ENCODE results near the gene LCP1.

LCP1 gene

GRCh38 chr13:46202966-46203365 lies 21.0 kb upstream of the LCP1 start:
- Histone ChIP-seq H3K36me3 (ENCODE audit: insufficient read depth, low read length) (no peaks in the 10 kb centered on the region), H3K27ac (ENCODE audit: low read depth, low read length) (no peak overlapping the region), H3K4me1 (ENCODE audit: insufficient read depth, low read length) (0 out of 2 replicates have a peak, but pooled peaks cover 3% of the 10 kb centered on the region), H3K9ac (ENCODE audit: low read depth, low read length) (no peak overlapping the region), H3K4me3 (ENCODE audit: low read length) (no peak overlapping the region), H3K9me3 (ENCODE audit: insufficient read depth, low read depth, low read length) (no peaks in the 10 kb centered on the region), H3K27me3 (ENCODE audit: insufficient read depth, low read length) (no peaks in the 10 kb centered on the region)
- 91% methylated on average over 5 of the region's 5 CpGs for WGBS

- Histone ChIP-seq H3K9ac (ENCODE audit: low read depth, low read length) (no peak overlapping the region), H3K4me1 (ENCODE audit: insufficient read depth, low read length) (no peaks in the 10 kb centered on the region), H3K36me3 (ENCODE audit: insufficient read depth, low read length) (no peaks in the 10 kb centered on the region), H3K27ac (ENCODE audit: low read depth, low read length) (no peak overlapping the region), H3K27me3 (ENCODE audit: insufficient read depth, low read length) (no peaks in the 10 kb centered on the region), H3K9me3 (ENCODE audit: insufficient read depth, low read depth, low read length) (no peaks in the 10 kb centered on the region), H3K4me3 (ENCODE audit: low read length) (no peak overlapping the region)
- WGBS, result no CpG with 5 or more reads among the region's 3 CpGs
Measured at GRCh38 chr13:46202188-46202795, 20.3 kb upstream of the LCP1 start.

GRCh38 chr13:46198696-46199193 lies 16.8 kb upstream of the LCP1 start:
- Histone ChIP-seq H3K27me3 (ENCODE audit: insufficient read depth, low read length) (no peaks in the 10 kb centered on the region), H3K27ac (ENCODE audit: low read depth, low read length) (no peak overlapping the region), H3K9ac (ENCODE audit: low read depth, low read length) (no peak overlapping the region), H3K4me1 (ENCODE audit: insufficient read depth, low read length) (no peaks in the 10 kb centered on the region), H3K9me3 (ENCODE audit: insufficient read depth, low read depth, low read length) (no peaks in the 10 kb centered on the region), H3K4me3 (ENCODE audit: low read length) (no peak overlapping the region), H3K36me3 (ENCODE audit: insufficient read depth, low read length) (no peaks in the 10 kb centered on the region)
- WGBS, result 94% methylated on average over 3 of the region's 3 CpGs

- WGBS, result 96% methylated on average over 4 of the region's 4 CpGs
- no peaks in the 10 kb centered on the region for H3K36me3 ChIP-seq (ENCODE audit: insufficient read depth, low read length)
- H3K9ac ChIP-seq (ENCODE audit: low read depth, low read length), result no peak overlapping the region
- H3K4me1 ChIP-seq (ENCODE audit: insufficient read depth, low read length), result no peaks in the 10 kb centered on the region
- no peak overlapping the region for H3K27ac ChIP-seq (ENCODE audit: low read depth, low read length)
- H3K4me3 ChIP-seq (ENCODE audit: low read length), result no peak overlapping the region
- no peaks in the 10 kb centered on the region for H3K9me3 ChIP-seq (ENCODE audit: insufficient read depth, low read depth, low read length)
- H3K27me3 ChIP-seq (ENCODE audit: insufficient read depth, low read length), result no peaks in the 10 kb centered on the region
Measured at GRCh38 chr13:46197299-46198048, 15.5 kb upstream of the LCP1 start.

GRCh38 chr13:46195016-46195415 lies 13.0 kb upstream of the LCP1 start:
- WGBS, result no CpG with 5 or more reads among the region's 1 CpG
- Histone ChIP-seq H3K27ac (ENCODE audit: low read depth, low read length) (no peak overlapping the region), H3K4me3 (ENCODE audit: low read length) (no peak overlapping the region), H3K36me3 (ENCODE audit: insufficient read depth, low read length) (no peaks in the 10 kb centered on the region), H3K9me3 (ENCODE audit: insufficient read depth, low read depth, low read length) (no peaks in the 10 kb centered on the region), H3K4me1 (ENCODE audit: insufficient read depth, low read length) (no peaks in the 10 kb centered on the region), H3K9ac (ENCODE audit: low read depth, low read length) (no peak overlapping the region), H3K27me3 (ENCODE audit: insufficient read depth, low read length) (no peaks in the 10 kb centered on the region)

- Histone ChIP-seq H3K4me1 (ENCODE audit: insufficient read depth, low read length) (no peaks in the 10 kb centered on the region), H3K36me3 (ENCODE audit: insufficient read depth, low read length) (no peaks in the 10 kb centered on the region), H3K4me3 (ENCODE audit: low read length) (no peak overlapping the region), H3K9me3 (ENCODE audit: insufficient read depth, low read depth, low read length) (no peaks in the 10 kb centered on the region), H3K27me3 (ENCODE audit: insufficient read depth, low read length) (no peaks in the 10 kb centered on the region), H3K9ac (ENCODE audit: low read depth, low read length) (no peak overlapping the region), H3K27ac (ENCODE audit: low read depth, low read length) (no peak overlapping the region)
- WGBS, result 0% methylated on average over 1 of the region's 1 CpG
Measured at GRCh38 chr13:46192412-46192811, 10.4 kb upstream of the LCP1 start.

- H3K27ac ChIP-seq (ENCODE audit: low read depth, low read length), result no peak overlapping the region
- H3K9ac ChIP-seq (ENCODE audit: low read depth, low read length), result no peak overlapping the region
- 100% methylated on average over 1 of the region's 4 CpGs for WGBS
- H3K4me3 ChIP-seq (ENCODE audit: low read length), result no peak overlapping the region
- H3K27me3 ChIP-seq (ENCODE audit: insufficient read depth, low read length), result no peaks in the 10 kb centered on the region
- no peaks in the 10 kb centered on the region for H3K36me3 ChIP-seq (ENCODE audit: insufficient read depth, low read length)
- no peaks in the 10 kb centered on the region for H3K4me1 ChIP-seq (ENCODE audit: insufficient read depth, low read length)
- H3K9me3 ChIP-seq (ENCODE audit: insufficient read depth, low read depth, low read length), result no peaks in the 10 kb centered on the region
Measured at GRCh38 chr13:46185634-46186033, 3.7 kb upstream of the LCP1 start.

- Histone ChIP-seq H3K27ac (ENCODE audit: low read depth, low read length) (no peak overlapping the region), H3K27me3 (ENCODE audit: insufficient read depth, low read length) (no peaks in the 10 kb centered on the region), H3K4me1 (ENCODE audit: insufficient read depth, low read length) (peaks cover 11% of the 10 kb centered on the region), H3K9me3 (ENCODE audit: insufficient read depth, low read depth, low read length) (no peaks in the 10 kb centered on the region), H3K36me3 (ENCODE audit: insufficient read depth, low read length) (no peaks in the 10 kb centered on the region), H3K9ac (ENCODE audit: low read depth, low read length) (no peak overlapping the region), H3K4me3 (ENCODE audit: low read length) (no peak overlapping the region)
- WGBS, result 45% methylated on average over 6 of the region's 6 CpGs
Measured at GRCh38 chr13:46184277-46184699, 2.3 kb upstream of the LCP1 start.

- Histone ChIP-seq H3K36me3 (ENCODE audit: insufficient read depth, low read length) (no peaks in the 10 kb centered on the region), H3K9ac (ENCODE audit: low read depth, low read length) (no peak overlapping the region), H3K4me3 (ENCODE audit: low read length) (no peak overlapping the region), H3K27ac (ENCODE audit: low read depth, low read length) (no peak overlapping the region), H3K4me1 (ENCODE audit: insufficient read depth, low read length) (peaks cover 13% of the 10 kb centered on the region), H3K9me3 (ENCODE audit: insufficient read depth, low read depth, low read length) (no peaks in the 10 kb centered on the region), H3K27me3 (ENCODE audit: insufficient read depth, low read length) (no peaks in the 10 kb centered on the region)
- 94% methylated on average over 15 of the region's 15 CpGs for WGBS
Measured at GRCh38 chr13:46183018-46183946, 1.3 kb upstream of the LCP1 start.

- Histone ChIP-seq H3K9me3 (ENCODE audit: insufficient read depth, low read depth, low read length) (no peaks in the 10 kb centered on the region), H3K4me3 (ENCODE audit: low read length) (no peak overlapping the region), H3K27me3 (ENCODE audit: insufficient read depth, low read length) (no peaks in the 10 kb centered on the region), H3K4me1 (ENCODE audit: insufficient read depth, low read length) (peaks cover 13% of the 10 kb centered on the region), H3K36me3 (ENCODE audit: insufficient read depth, low read length) (no peaks in the 10 kb centered on the region), H3K9ac (ENCODE audit: low read depth, low read length) (no peak overlapping the region), H3K27ac (ENCODE audit: low read depth, low read length) (no peak overlapping the region)
- no CpG with 5 or more reads among the region's 2 CpGs for WGBS
Measured at GRCh38 chr13:46182491-46182877, 507 bp upstream of the LCP1 start.

- 97% methylated on average over 5 of the region's 5 CpGs for WGBS
- H3K36me3 ChIP-seq (ENCODE audit: insufficient read depth, low read length), result no peaks in the 10 kb centered on the region
Measured at GRCh38 chr13:46181377-46181839, 569 bp downstream of the LCP1 start.

More at GRCh38 chr13:46181377-46181839, 569 bp downstream of the LCP1 start:
- Histone ChIP-seq H3K9ac (ENCODE audit: low read depth, low read length) (no peak overlapping the region), H3K27ac (ENCODE audit: low read depth, low read length) (no peak overlapping the region), H3K4me3 (ENCODE audit: low read length) (no peak overlapping the region), H3K9me3 (ENCODE audit: insufficient read depth, low read depth, low read length) (no peaks in the 10 kb centered on the region), H3K27me3 (ENCODE audit: insufficient read depth, low read length) (no peaks in the 10 kb centered on the region), H3K4me1 (ENCODE audit: insufficient read depth, low read length) (peaks cover 13% of the 10 kb centered on the region)

Data from HUES64 (cell line).